A549 treated with Mapracorat at 1 μM for 4 hours (cell line): ENCODE results near the gene LRRC75A. TPM values are rescaled to one million over a fixed set of nuclear protein-coding genes. Genes with fewer than 3 reads are reported as not detected.

Source experiments
- total RNA-seq: library from RNA; stranded (reverse); fragments of 200-300 nt; extraction: Qiagen RNA extraction; gene quantifications from 5 replicates; pipeline ENCODE4 v1.2.3, GENCODE V29; 2022

The LRRC75A gene, protein sequence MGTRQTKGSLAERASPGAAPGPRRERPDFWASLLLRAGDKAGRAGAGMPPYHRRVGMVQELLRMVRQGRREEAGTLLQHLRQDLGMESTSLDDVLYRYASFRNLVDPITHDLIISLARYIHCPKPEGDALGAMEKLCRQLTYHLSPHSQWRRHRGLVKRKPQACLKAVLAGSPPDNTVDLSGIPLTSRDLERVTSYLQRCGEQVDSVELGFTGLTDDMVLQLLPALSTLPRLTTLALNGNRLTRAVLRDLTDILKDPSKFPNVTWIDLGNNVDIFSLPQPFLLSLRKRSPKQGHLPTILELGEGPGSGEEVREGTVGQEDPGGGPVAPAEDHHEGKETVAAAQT
- total RNA-seq, result 0.93 to 1.3 TPM (median 1.1 TPM) in 5 replicates

DNA sequence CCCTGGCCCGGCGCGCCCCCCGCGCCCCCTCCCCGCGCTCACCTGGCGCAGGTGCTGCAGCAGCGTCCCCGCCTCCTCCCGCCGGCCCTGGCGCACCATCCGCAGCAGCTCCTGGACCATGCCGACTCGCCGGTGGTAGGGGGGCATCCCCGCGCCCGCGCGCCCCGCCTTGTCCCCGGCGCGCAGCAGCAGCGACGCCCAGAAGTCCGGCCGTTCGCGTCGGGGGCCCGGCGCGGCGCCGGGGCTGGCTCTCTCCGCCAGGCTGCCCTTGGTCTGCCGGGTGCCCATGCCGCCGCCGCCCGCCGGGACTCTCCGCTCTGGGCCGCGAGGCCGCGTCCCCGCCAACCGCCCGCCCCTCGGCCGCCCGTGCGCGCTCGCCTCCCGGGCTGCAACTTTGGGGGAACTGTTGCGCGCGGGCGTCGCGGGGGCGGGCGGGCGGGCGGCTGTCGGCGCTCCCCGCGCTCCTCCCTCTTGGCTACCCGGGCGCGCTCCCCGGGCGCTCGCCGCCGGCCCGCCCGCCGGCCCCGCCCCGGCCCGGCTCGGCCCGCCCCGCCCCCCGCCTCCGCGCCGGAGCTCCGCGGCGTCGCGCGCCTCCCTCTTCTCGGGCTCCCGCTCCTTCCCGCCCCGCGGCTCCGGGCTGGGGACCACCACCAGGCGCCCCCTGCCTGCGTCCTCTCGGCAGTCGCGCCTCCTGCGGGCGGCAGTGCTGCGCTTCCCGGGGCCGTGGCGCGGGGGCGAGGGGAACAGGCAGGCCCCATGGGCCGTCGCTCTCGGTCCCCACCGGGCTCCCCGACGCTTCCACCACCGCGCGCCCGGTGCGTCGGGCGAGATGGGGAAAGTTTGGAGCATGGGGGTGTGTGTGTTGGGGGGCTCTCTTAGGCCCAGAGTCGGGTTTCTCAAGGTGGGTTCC lies at the start of gene LRRC75A:
Gene LRRC75A (minus strand): TSS at position 491 of the 910 bp plus-strand sequence. CDS start 203 bp downstream, at position 288.

DNA sequence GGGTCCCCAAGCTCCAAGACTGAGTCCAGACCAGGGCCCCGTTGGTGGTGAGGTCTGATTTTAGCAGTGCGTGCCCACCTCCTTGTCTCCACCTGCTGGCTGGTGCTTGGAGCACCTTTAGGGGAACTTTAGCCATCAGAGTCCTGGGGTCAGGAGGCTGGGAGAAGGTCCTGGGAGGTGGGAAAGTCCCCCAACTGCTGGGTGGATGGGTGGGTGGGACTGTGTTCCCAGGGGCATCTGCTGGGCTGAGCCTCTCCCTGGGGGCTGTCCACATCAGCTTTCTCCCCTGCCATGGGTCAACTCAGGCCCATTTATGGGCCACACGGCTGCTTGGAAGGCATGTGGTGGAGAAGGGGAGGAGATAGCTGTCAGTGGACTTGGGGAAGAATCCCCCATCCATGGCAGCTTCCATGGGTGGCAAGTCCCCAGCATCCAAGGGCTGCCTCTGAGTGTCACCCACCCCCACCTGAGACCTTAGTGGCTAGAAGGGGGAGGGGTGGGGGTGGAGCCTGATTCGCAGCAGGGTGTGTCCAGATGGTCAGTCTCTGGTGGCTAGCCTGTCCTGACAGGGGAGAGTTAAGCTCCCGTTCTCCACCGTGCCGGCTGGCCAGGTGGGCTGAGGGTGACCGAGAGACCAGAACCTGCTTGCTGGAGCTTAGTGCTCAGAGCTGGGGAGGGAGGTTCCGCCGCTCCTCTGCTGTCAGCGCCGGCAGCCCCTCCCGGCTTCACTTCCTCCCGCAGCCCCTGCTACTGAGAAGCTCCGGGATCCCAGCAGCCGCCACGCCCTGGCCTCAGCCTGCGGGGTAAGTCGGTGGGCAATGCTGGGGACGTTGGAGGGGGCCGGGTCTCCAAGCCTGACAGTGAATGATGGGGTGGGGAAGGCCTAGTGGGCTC lies 76.7 kb downstream of the LRRC75A start, which contains the start of gene TRPV2:
Gene TRPV2 (plus strand): TSS at position 541 of the 894 bp plus-strand sequence. CDS start 2,098 bp downstream, outside the sequence.

Other genes with a start within 250 kb of the LRRC75A start
- 135 to 165 TPM (median 156 TPM) in 5 replicates for gene CENPV, start 138.7 kb downstream of the LRRC75A start, total RNA-seq
- 1,946 to 2,234 TPM (median 2,087 TPM) in 5 replicates for gene UBB, start 111.1 kb downstream of the LRRC75A start, total RNA-seq
- 0.19 to 0.90 TPM (median 0.41 TPM) in 5 replicates for gene TRPV2, start 76.6 kb downstream of the LRRC75A start, total RNA-seq
- gene ZNF287, start 77.0 kb upstream of the LRRC75A start, total RNA-seq, result 8.5 to 18.9 TPM (median 13.7 TPM) in 5 replicates
- 1.5 to 2.6 TPM (median 1.7 TPM) in 5 replicates for gene ZNF624, start 161.7 kb upstream of the LRRC75A start, total RNA-seq
- 0.70 to 1.6 TPM (median 1.3 TPM) in 5 replicates for gene CCDC144A, start 198.0 kb upstream of the LRRC75A start, total RNA-seq